Epithelial cell of prostate (primary cell): Measurements from ENCODE around the gene TMEM121B.
A peak's percentile ranks its signal among the peaks of the same experiment; 100 is the strongest.
"Not testable (repeated sequence)": the region's sequence is repeated elsewhere in the genome, so short reads cannot be mapped to it uniquely, and the experiment has no call there.

ENCODE experiments used
- DNase-seq: peaks from one replicate; pipeline ENCODE4 v3.0.0-alpha.2; 2011; ENCODE audit warnings: low read depth, low spot score
- H3K27ac ChIP-seq: fragments of 450-650 bp; 2 replicates; pipeline ENCODE4 v1.5.1; 2017; ENCODE audit warnings: mild to moderate bottlenecking

Gene TMEM121B

GRCh38 chr22:17121233-17122195 is at the start of gene TMEM121B:
Gene TMEM121B, minus strand, starts transcription at chr22:17121360. Its CDS starts 233 bp downstream, at chr22:17121127.
- no peak for DNase-seq
- no peak within 1 kb of the TSS for H3K27ac ChIP-seq

DNA sequence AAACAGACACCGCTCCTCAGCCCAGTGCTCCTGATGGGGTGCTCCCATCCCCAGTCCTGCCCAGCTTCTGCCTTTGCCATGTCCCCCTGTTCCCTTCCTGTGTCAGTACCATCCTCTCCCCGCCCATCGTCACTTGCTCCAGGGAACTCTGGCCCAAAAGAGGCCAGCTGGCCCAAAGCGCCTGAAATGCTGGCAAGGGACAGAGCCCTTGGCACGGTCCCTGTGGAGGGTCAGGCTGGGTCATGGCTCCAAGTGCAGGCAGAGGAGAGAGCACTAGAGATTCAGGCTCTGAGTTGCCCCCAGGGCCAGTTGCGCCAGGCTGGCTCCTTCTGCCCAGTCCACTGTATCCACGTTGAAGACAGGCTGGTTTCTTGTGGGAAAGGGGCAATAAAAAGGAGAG is 46.3 kb upstream of the TMEM121B start:
- H3K27ac ChIP-seq = no peak overlapping the region
- DNase-seq = no peak

- H3K27ac ChIP-seq = no peak overlapping the region
- DNase-seq = no peak
These were observed 43.3 kb upstream of the TMEM121B start for GRCh38 chr22:17164392-17165024.

DNA sequence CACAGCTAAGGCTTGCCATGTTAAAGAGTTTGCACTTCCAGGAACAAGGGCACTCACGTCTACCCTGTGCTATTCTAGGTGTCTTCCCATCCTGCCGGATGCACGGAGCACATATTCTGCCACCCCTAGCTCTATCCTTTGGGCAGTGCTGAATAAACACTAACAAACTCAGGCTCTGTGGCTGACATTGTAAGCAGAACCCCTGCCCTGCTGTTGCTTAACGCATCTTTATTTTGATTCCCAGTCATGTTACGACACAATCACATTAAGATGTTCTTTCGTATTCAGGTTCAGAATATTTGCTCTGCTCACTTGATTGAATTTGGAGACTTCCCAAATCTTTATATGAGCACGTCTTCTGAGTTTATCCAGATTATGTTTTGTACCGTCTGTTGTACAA is 41.6 kb upstream of the TMEM121B start:
- no peak overlapping the region for H3K27ac ChIP-seq
- no peak for DNase-seq

DNA sequence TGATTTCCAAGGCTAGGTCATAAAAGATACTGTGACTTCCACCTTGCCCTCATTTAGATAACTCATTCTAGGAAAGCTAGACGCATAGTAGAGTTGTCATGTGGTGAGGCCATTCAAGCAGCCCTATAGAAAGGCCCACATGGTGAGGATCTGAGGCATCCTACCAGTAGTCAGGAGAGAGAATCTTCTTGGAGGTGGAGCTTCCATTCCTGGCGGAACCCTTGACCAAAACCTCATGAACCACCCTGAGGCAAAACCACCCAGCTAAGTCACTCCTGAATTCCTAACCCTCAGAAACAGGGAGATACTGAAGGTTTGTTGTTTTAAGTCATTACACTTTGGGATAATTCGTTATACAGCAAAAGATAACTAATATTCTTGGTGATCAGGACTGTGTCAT is 40.8 kb upstream of the TMEM121B start:
- H3K27ac ChIP-seq = no peak overlapping the region
- no peak for DNase-seq

GRCh38 chr22:17159504-17159951 is 38.4 kb upstream of the TMEM121B start:
- DNase-seq = no peak
- H3K27ac ChIP-seq = peak overlapping the region; percentile 77

- peak within 1 kb of the TSS; percentile 77 for H3K27ac ChIP-seq
- peak; percentile 67 for DNase-seq
These were observed 37.7 kb upstream of the TMEM121B start, which contains the start of gene HDHD5 for GRCh38 chr22:17158568-17159503. Gene HDHD5, minus strand, starts transcription at chr22:17159277. Its CDS starts 26 bp downstream, at chr22:17159251.

- peak overlapping the region; percentile 77 for H3K27ac ChIP-seq
These were observed 37.0 kb upstream of the TMEM121B start for GRCh38 chr22:17158176-17158567.

GRCh38 chr22:17157714-17158113 is 36.6 kb upstream of the TMEM121B start:
- no peak for DNase-seq
- no peak overlapping the region for H3K27ac ChIP-seq

More at GRCh38 chr22:17158176-17158567, 37.0 kb upstream of the TMEM121B start:
- no peak for DNase-seq

DNA sequence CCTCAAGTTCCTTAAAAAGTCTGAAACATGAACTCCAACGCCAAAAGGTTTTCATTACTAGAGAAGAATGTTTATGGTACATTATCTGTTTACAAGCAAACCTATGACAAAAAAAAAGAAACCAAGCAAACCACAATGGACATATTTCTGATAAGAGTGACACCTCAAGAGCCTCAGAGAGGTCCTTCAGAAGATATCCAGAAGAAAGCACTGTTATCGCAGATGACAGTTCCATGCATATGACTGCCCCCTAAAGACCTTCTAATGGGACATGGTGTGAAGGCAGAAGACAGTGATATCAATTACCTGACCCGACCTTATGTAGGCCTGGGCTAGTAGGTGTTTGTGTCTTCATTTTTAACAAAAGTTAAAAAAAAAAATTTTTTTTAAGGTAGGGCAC is 34.8 kb upstream of the TMEM121B start:
- no peak overlapping the region for H3K27ac ChIP-seq
- no peak for DNase-seq

GRCh38 chr22:17152971-17153370 is 31.8 kb upstream of the TMEM121B start:
- H3K27ac ChIP-seq = no peak overlapping the region
- no peak for DNase-seq

DNA sequence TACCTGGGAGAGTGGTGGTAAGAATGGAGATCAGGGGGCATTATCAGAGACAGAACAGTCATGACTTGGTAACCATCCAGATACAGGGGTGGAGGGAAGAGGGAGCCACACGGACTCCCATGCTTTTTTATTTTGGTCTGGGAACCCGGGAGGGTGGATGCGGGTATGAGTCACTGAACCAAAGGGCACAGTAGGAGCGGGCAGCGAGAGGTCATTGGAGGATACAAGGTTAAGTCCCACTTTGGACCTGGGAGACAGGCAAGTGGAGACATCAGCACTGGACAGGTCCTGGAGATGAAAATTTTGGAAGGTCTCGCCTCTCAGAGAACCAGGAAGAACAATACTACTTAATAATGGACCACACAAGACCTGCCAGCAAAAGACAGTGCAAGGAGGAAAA is 31.2 kb upstream of the TMEM121B start:
- no peak overlapping the region for H3K27ac ChIP-seq
- no peak for DNase-seq

DNA sequence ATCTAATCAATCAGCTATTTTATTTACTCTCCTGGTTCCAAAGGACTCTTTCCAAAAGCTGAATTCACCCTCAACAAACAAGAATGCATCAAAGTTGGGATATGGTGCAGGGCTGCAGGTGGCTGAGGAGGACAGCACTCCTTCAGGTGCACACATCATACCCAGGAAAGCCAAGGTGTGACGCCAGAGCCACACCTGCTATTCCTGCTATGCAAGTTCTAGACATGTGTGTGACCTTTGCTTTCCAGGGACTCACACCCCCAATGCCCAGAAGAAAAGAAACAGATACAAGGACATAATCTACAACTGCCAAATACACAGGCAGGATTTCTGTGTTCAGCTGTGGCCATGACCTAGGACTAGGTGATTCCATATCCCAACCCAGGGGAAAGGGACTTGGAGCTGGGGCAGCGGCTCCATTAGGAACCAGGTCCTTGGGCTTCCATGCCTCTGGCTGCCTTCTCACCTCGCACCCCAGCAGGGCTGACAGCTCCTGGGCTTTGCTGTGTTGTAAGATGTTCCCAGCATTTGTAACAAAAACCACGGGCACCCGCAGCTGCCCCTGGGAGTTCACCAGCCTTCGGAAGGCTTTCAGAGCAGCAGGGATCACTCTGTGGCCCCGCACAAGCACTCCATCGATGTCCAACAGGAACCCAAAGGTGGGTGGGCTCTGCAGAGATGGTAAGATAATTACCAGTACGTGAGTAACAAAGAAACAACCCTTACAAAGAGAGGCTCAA is 28.1 kb upstream of the TMEM121B start:
- no peak overlapping the region for H3K27ac ChIP-seq
- DNase-seq = no peak

- DNase-seq, H3K27ac ChIP-seq: not testable (repeated sequence)
These were observed 26.3 kb upstream of the TMEM121B start for GRCh38 chr22:17147458-17147857.

GRCh38 chr22:17145021-17145680 is 24.0 kb upstream of the TMEM121B start:
- H3K27ac ChIP-seq = no peak overlapping the region

GRCh38 chr22:17143826-17144225 is 22.7 kb upstream of the TMEM121B start:
- H3K27ac ChIP-seq = no peak overlapping the region
- DNase-seq = no peak

More at GRCh38 chr22:17145021-17145680, 24.0 kb upstream of the TMEM121B start:
- DNase-seq = no peak

- H3K27ac ChIP-seq = no peak overlapping the region
- DNase-seq = no peak
These were observed 21.9 kb upstream of the TMEM121B start for GRCh38 chr22:17143101-17143500.

DNA sequence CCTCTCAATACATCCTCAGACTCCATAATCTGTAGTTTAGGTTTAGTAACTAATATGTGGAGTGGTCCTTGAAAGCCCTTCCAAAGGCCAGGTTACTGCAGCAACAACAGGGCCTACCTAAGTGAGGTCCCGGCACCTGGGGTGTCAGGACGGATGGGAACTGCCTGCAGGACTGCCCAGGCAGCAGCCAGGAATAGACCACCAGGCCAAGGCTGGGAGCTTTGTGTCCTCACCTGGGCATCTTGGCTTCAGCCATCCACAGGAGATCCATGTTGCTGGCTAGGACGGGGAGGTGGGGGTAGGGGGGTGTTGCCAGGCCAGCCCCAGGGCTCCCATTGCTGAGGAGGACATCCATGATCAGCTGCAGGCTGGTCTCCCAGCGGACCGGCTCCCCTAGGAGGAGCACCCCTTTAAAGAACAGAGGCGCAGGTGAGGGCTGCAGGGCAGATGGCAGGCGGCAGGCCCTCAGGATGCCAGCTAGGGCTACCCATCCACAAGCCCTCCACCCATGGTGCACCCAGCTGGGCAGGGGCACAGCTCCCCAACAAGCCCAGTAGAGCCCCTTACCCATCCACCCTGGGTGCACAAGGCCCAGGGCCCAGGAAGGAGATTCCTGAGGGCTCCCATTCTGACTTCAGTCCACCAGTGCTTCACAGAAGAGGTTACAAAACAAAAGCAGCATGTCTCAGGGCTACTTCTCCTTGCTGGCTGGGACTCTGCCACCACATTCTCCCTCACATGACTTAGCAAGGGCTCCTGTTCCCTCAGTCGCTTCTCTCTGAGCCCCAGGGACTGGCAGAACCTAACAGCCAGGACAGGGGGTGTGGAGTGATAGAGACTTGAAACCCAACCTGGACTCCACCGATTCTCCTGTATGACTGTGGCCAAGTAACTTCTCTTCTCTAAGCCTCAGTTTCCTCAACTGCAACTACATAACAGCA is 19.9 kb upstream of the TMEM121B start:
- DNase-seq = no peak
- no peak overlapping the region for H3K27ac ChIP-seq
